K562 (cell line): ENCODE measurements around the gene USP49. TPM values are rescaled to one million over a fixed set of nuclear protein-coding genes. Genes with fewer than 3 reads are reported as not detected.

Experiments
- ATAC-seq: fragments of 200-7000 bp; cut with Tn5 transposase; 3 replicates; pipeline ENCODE4 v1.9.1; 2020; ENCODE audit warnings: moderate library complexity
- BruUV-seq: library from RNA; stranded (reverse); fragments of 400-500 nt; replicated peaks from 2 replicates; lab custom pipeline; 2021; lab: Mats Ljungman, UMichigan
- CTCF ChIA-PET: fragments of 300-600 bp; formaldehyde crosslinking; extraction: SDS; loops from one replicate; lab custom pipeline; 2021; ENCODE audit warnings: low intra/inter-chr PET ratio; lab: Yijun Ruan, JAX
- POLR2A ChIA-PET: fragments of 300-600, 350-650 bp; sonication (Branson Sonifier 250); formaldehyde crosslinking; extraction: SDS; loops from one replicate; lab custom pipeline; 2021; ENCODE audit warnings: antibody characterized with exemption, inconsistent platforms; lab: Yijun Ruan, JAX
- DNase-seq, 4 experiments: peaks; one replicate each; pipeline versions ENCODE4 v3.0.0 to v3.0.0-alpha.2; 2011 to 2018; ENCODE audit warnings: low spot score in 3 of 4, mixed read lengths in 3 of 4; ENCODE audit errors: extremely low read depth in 1 of 4
- FAIRE-seq: peaks from 2 replicates; lab custom pipeline; 2011; peaks lifted over from hg19 to GRCh38; lab: Jason Lieb, UNC
- H2AFZ ChIP-seq: 2 replicates; pipeline ENCODE4 v1.6.0; 2011; ENCODE audit warnings: low read depth, low read length, control low read depth, inconsistent platforms
- H3K27ac ChIP-seq: fragments of 200-600 bp; 3 replicates; pipeline ENCODE4 v1.8.0; 2011; ENCODE audit warnings: low read depth, mild to moderate bottlenecking, control low read depth, inconsistent platforms, low read length, moderate library complexity, mixed read lengths; ENCODE audit errors: extremely low read depth
- H3K27me3 ChIP-seq, 2 experiments: fragments of 300-600 bp in 1 of 2; 2 replicates in 1 of 2; 3 replicates in 1 of 2; pipeline versions ENCODE4 v1.6.0 to v1.8.0; 2011; ENCODE audit warnings: inconsistent platforms in 2 of 2, low read length in 2 of 2, mild to moderate bottlenecking in 1 of 2, mixed read lengths in 1 of 2, moderate library complexity in 1 of 2; ENCODE audit not compliant: control insufficient read depth in 2 of 2, insufficient read depth in 2 of 2
- H3K36me3 ChIP-seq: fragments of 300-600 bp; 3 replicates; pipeline ENCODE4 v1.8.0; 2011; ENCODE audit warnings: mild to moderate bottlenecking, low read length, inconsistent platforms; ENCODE audit not compliant: control insufficient read depth, insufficient read depth
- H3K4me1 ChIP-seq, 2 experiments: fragments of 200-600 bp in 1 of 2; replicated peaks in 1 of 2; 2 replicates in 1 of 2; 3 replicates in 1 of 2; pipeline versions ENCODE4 v1.5.1 to v1.8.0; 2011; ENCODE audit warnings: inconsistent platforms in 2 of 2, low read length in 2 of 2, mild to moderate bottlenecking in 1 of 2, mixed read lengths in 1 of 2, moderate library complexity in 1 of 2; ENCODE audit not compliant: control insufficient read depth in 2 of 2, insufficient read depth in 2 of 2
- H3K4me2 ChIP-seq: 2 replicates; pipeline ENCODE4 v1.6.1; 2011; ENCODE audit warnings: low read length, control low read depth, inconsistent platforms, mixed read lengths; ENCODE audit not compliant: insufficient read depth
- H3K4me3 ChIP-seq: fragments of 200-600 bp; sonication (generic), shearing (Covaris generic); 2 replicates; pipeline ENCODE4 v1.5.1; 2016; ENCODE audit warnings: control low read depth, inconsistent platforms
- H3K79me2 ChIP-seq: fragments of 200-600 bp; 3 replicates; pipeline ENCODE4 v1.8.0; 2011; ENCODE audit warnings: low read length, inconsistent platforms; ENCODE audit not compliant: control insufficient read depth, insufficient read depth
- H3K9ac ChIP-seq, 2 experiments: 2 replicates each; pipeline versions ENCODE4 v1.6.0 to v1.6.1; 2011; ENCODE audit warnings: low read depth in 2 of 2, low read length in 2 of 2, control low read depth in 1 of 2, inconsistent platforms in 1 of 2, mild to moderate bottlenecking in 1 of 2, mixed read lengths in 1 of 2; ENCODE audit not compliant: insufficient read depth in 1 of 2
- H3K9me1 ChIP-seq: one replicate; pipeline ENCODE4 v1.6.0; 2011; ENCODE audit warnings: inconsistent platforms, mild to moderate bottlenecking, low read length, moderate library complexity; ENCODE audit not compliant: control insufficient read depth, insufficient read depth
- H3K9me3 ChIP-seq: replicated peaks from 2 replicates; pipeline ENCODE4 v1.5.1; 2011; ENCODE audit warnings: low read depth, low read length, inconsistent platforms; ENCODE audit not compliant: control insufficient read depth, insufficient read depth
- H4K20me1 ChIP-seq: replicated peaks from 2 replicates; pipeline ENCODE4 v1.6.1; 2011; ENCODE audit warnings: low read length, inconsistent platforms, mixed read lengths; ENCODE audit not compliant: control insufficient read depth, insufficient read depth
- GABPB2 ChIP-seq: fragments of 250-450 bp; sonication (Bioruptor Pico); conservative IDR thresholded peaks from 2 replicates; pipeline ENCODE4 v1.5.1; 2021; ENCODE audit warnings: mild to moderate bottlenecking
- HDGF ChIP-seq: fragments of 450-650 bp; IDR thresholded peaks from 2 replicates; pipeline ENCODE4 v1.6.1; 2016
- SOX6 ChIP-seq: fragments of 450-650 bp; IDR thresholded peaks from 2 replicates; pipeline ENCODE4 v1.6.1; 2014; ENCODE audit warnings: mild to moderate bottlenecking
- SRSF3 ChIP-seq: fragments of 200-400 bp; formaldehyde crosslinking; IDR thresholded peaks from 2 replicates; pipeline ENCODE4 v1.6.1; 2016; ENCODE audit warnings: mild to moderate bottlenecking, low read length, moderate library complexity; ENCODE audit not compliant: insufficient read depth
- SRSF7 ChIP-seq: fragments of 200-400 bp; formaldehyde crosslinking; optimal IDR thresholded peaks from 2 replicates; pipeline ENCODE3; 2017; ENCODE audit warnings: mild to moderate bottlenecking, low read depth, low read length
- WGBS: fragments of 100-300 bp; shearing (Covaris generic); methylation state at CpG from one replicate; pipeline ENCODE4 v1.1.6; 2016; ENCODE audit warnings: low coverage, mixed read lengths; ENCODE audit not compliant: insufficient coverage; ENCODE audit errors: missing lambda C conversion rate; 5-methylcytosine and 5-hydroxymethylcytosine counted together
- in situ Hi-C: fragments of 300-500 bp; cut with MboI; formaldehyde crosslinking; loops from 4 replicates; pipeline ENCODE4 v1.15.0; 2018; ENCODE audit warnings: inconsistent platforms, mixed read lengths
- intact Hi-C: fragments of 100-400 bp; cut with micrococcal nuclease; formaldehyde crosslinking; loops from 2 replicates; pipeline ENCODE4 v1.14.2; 2022
- polyA plus RNA-seq, 8 experiments: library from polyadenylated mRNA; depleted of rRNA in 4 of 8; stranded (reverse) in 5 of 8; unstranded in 3 of 8; fragments of >200 nt; fragmentation: Nextera tagmentation in 2 of 8; fragmentation: Illumina TruSeq in 1 of 8; extraction: Ambion mirVana in 2 of 8; extraction: Trizol in 1 of 8; gene quantifications; 2 replicates each; pipeline versions ENCODE4 v1.2.1 to v1.2.3, GENCODE V29; 2011 to 2014; ENCODE audit warnings: inconsistent platforms in 1 of 8, missing spikeins in 1 of 8
- total RNA-seq, 7 experiments: library from RNA; depleted of rRNA in 6 of 7; stranded (reverse); fragments of >200 nt in 6 of 7; fragmentation: Illumina TruSeq in 2 of 7; extraction: Trizol in 2 of 7; gene quantifications; 2 replicates each; pipeline versions ENCODE4 v1.2.1 to v1.2.3, GENCODE V29; 2011 to 2021; ENCODE audit warnings: low replicate concordance in 1 of 7
- TF ChIP-seq, protein P1 (sequence below): fragments of 250-450 bp; sonication (Bioruptor Pico); IDR thresholded peaks from 2 replicates; pipeline ENCODE4 v1.5.0; 2021
- TF ChIP-seq, protein P2 (sequence below): fragments of 450-650 bp; conservative IDR thresholded peaks from 2 replicates; pipeline ENCODE4 v1.6.1; 2016; ENCODE audit warnings: missing genetic modification characterization, low read depth, mild to moderate bottlenecking, missing compliant biosample characterization, moderate library complexity
- TF ChIP-seq, protein P3 (sequence below): fragments of 250-450 bp; sonication (Bioruptor Pico); IDR thresholded peaks from 2 replicates; pipeline ENCODE4 v1.5.0; 2021; ENCODE audit warnings: mild to moderate bottlenecking, moderate library complexity
- TF ChIP-seq, protein P4 (sequence below): fragments of 250-450 bp; sonication (Bioruptor Pico); IDR thresholded peaks from 2 replicates; pipeline ENCODE4 v1.9.0; 2021; ENCODE audit warnings: mild to moderate bottlenecking

The USP49 gene
- total and polyA plus RNA-seq, 9 of the 15 experiments (the other 6 are each of a cell fraction or from before 2014, with no cell fraction given): 1.0 to 9.9 (median 6.5) TPM

DNA sequence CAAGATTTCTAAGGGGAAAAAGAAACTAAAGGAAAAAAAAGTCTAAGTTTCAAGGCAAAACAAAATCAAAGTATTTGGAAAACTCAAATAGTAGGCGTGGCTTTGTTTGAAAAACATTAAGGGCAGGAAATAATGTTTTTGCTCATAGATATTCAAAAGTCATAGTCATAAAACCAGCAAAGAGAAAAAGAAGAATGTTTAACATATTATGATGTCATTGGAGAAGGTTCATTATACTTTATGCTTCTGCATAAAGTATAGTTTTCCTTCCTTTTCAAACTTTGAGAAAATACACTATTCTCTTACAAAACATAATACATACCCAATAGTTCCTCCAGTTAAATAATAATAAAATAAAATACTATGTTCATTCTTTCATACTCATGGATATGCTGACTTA lies 13.7 kb downstream of the USP49 start:
- FAIRE-seq: no peak
- no peak overlapping the region for H3K9ac ChIP-seq
- no peak for DNase-seq
- H3K4me2 ChIP-seq: no peak overlapping the region
- 67% methylated on average over 1 of the region's 1 CpG for whole genome bisulfite sequencing
- in situ Hi-C loops: no loop called here
- no peak overlapping the region for H3K27ac ChIP-seq
- no peaks in the 10 kb centered on the region for H3K9me3 ChIP-seq
- H4K20me1 ChIP-seq: no peaks in the 10 kb centered on the region
- no peaks in the 10 kb centered on the region for H3K9me1 ChIP-seq
- no peaks in the 10 kb centered on the region for H3K36me3 ChIP-seq
- ATAC-seq: no peak
- ChIA-PET POLR2A (interaction anchor here (1.4 kb wide), 1 partner anchor 12 kb away, joined by 6 read pairs; no protein-coding TSS in a partner anchor), CTCF (no interaction called here)
- no TSS peak for BruUV-seq
- H3K4me3 ChIP-seq: no peak overlapping the region
- TF ChIP-seq, protein P1, sequence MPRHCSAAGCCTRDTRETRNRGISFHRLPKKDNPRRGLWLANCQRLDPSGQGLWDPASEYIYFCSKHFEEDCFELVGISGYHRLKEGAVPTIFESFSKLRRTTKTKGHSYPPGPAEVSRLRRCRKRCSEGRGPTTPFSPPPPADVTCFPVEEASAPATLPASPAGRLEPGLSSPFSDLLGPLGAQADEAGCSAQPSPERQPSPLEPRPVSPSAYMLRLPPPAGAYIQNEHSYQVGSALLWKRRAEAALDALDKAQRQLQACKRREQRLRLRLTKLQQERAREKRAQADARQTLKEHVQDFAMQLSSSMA (CRISPR knock-in tag): no peak
- no peak for TF ChIP-seq SRSF7
- TF ChIP-seq SRSF3: no peak
- TF ChIP-seq HDGF: no peak
- TF ChIP-seq, protein P2, sequence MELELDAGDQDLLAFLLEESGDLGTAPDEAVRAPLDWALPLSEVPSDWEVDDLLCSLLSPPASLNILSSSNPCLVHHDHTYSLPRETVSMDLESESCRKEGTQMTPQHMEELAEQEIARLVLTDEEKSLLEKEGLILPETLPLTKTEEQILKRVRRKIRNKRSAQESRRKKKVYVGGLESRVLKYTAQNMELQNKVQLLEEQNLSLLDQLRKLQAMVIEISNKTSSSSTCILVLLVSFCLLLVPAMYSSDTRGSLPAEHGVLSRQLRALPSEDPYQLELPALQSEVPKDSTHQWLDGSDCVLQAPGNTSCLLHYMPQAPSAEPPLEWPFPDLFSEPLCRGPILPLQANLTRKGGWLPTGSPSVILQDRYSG (tag): no peak
- TF ChIP-seq SOX6: no peak
- no peak for TF ChIP-seq GABPB2 (CRISPR knock-in tag)
- TF ChIP-seq, protein P3, sequence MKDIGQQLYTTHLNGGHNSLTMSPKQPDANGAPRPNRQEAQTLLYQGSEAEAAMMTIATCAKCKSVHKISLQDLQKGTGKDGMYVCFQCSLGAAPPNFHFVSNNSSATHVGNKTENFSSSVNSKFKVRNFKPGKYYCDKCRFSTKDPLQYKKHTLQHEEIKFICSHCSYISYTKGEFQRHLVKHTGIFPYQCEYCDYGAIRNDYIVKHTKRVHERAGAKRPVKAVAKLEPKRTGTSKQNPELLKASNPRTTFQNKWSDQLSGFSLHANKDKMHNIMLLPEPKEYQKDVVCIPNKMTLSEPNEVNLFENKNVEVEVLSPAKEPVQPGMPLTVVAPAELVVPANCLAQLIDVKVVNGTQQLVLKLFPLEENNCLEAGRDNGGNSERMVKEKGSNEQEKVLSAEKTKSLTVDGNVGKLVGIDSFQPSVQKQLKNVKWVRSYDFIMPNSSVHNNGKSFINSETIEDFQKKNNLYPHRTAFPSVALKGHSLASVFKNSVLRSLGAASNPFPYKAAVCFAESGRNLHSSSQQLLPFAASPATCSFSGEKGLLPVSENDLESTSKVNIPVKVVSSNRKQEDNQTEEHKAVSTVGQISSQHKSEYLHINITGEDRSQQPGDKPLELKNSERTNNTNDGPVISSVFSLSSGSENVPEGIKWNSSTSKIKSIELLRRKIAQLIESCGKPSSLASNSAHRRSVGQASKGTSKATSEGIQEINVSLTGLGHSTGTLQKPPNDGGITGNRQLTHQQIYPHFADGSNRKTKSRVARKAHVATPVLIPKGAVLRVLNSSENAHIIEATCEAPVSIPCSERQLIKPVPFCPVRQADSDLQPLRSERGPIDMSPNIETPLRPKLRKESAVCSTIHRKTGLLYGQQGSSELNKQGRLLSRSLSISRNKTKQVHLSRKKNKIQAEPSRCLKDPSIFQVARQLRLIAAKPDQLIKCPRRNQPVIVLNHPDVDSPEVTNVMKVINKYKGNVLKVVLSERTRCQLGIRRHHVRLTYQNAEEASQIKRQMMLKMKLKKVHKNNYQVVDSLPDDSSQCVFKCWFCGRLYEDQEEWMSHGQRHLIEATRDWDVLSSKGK (CRISPR knock-in tag): no peak
- TF ChIP-seq, protein P4, sequence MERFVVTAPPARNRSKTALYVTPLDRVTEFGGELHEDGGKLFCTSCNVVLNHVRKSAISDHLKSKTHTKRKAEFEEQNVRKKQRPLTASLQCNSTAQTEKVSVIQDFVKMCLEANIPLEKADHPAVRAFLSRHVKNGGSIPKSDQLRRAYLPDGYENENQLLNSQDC (CRISPR knock-in tag): no peak
- no peak overlapping the region for H2AFZ ChIP-seq
- intact Hi-C loops: no loop called here
- H3K79me2 ChIP-seq: no peaks in the 10 kb centered on the region; the same call in 2 of the 3 replicates
- no peaks in the 10 kb centered on the region for H3K4me1 ChIP-seq
- no peaks in the 10 kb centered on the region for H3K27me3 ChIP-seq
